ENCODE results near the gene ABRACL.
A peak's percentile ranks its signal among the peaks of the same experiment; 100 is the strongest.
"Not testable (repeated sequence)": the region's sequence is repeated elsewhere in the genome, so short reads cannot be mapped to it uniquely, and the experiment has no call there.

ABRACL gene, protein sequence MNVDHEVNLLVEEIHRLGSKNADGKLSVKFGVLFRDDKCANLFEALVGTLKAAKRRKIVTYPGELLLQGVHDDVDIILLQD

DNA sequence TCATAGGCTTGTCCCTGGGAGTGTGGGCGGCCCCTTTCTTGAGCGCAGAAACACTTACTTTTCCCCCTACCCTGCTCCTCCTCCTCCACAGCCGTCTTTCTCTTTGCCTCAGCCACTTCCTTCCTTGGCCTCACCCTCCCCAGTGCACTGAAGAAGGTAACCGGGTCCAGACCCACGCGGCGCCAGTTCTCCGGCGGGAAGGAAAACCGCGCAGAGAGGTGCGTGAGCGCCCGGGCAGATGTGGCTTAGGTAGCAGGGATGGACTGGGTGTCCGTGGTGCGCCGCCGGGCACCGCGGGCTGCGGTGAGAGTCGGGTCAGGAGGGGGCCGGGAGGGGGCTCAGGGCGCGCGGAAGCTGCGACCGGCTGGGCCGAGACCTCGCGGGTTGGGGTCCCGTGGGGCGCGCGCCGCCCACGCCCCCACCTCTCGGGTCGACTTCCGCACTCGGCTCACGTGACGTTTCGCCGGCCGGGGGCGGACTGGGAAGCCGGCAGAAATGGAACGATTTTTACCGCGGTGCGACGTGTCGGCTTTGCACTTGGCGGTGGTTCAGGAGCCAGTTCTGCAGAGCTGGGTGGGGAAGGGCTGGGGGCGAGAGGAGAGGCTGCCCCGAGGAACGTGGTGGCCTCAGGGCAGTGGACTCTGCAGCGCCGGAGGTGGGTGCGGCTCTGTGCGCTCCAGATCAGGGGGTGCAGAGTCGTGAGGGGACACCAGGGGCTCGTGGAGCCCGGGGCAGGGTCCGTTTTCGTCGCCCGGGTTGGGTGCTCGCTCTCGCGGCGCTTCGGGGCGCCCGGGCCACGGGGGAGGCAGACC lies at the start of gene ABRACL:
ABRACL (plus strand) TSS at position 88 of the 812 bp plus-strand sequence. CDS start 5,416 bp downstream, outside the sequence.
- DNase-seq, result peak; percentile 86

DNA sequence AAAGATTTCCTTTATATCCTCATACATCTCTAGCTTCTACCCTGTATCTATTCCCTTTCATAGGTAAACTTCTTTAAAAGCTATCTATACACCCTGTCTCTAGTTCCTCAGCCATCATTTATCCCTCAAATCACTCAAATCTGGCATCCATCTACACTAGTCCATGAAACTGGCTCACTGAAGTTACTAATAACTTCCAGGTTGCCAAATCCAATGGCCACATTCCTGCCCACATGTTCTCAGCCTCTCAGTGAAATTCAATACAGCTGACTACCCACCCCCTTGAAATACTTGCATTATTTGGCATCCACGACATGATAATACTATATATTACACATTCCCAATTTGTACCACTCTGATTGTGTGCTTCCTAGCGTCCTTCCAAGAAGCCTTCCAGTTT lies 49.2 kb upstream of the ABRACL start:
- no peak for DNase-seq

- DNase-seq, result no peak
Measured at GRCh38 chr6:138979813-138980668, 48.5 kb upstream of the ABRACL start.

DNA sequence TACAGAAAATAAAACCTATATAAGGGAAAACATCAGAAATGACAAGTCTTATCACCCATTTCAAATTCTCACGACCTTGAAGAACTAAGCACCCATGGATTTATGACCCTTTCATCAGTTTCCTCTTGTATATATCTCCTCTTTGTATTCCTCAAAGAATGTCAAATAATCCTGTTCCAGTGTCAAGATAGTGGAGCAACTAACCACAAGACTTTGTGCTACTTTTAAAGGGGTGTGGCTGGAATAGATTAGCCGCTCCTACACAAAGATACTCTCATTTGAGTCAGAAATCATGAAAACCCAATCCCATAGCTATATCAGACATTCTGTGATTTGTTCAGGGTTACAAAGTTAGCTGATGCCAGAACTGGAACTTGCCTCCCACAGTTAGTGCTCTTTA lies 47.1 kb upstream of the ABRACL start:
- DNase-seq, result no peak

GRCh38 chr6:138986578-138986977 lies 42.0 kb upstream of the ABRACL start:
- no peak for DNase-seq

GRCh38 chr6:138987080-138987642 lies 41.4 kb upstream of the ABRACL start:
- no peak for DNase-seq

DNA sequence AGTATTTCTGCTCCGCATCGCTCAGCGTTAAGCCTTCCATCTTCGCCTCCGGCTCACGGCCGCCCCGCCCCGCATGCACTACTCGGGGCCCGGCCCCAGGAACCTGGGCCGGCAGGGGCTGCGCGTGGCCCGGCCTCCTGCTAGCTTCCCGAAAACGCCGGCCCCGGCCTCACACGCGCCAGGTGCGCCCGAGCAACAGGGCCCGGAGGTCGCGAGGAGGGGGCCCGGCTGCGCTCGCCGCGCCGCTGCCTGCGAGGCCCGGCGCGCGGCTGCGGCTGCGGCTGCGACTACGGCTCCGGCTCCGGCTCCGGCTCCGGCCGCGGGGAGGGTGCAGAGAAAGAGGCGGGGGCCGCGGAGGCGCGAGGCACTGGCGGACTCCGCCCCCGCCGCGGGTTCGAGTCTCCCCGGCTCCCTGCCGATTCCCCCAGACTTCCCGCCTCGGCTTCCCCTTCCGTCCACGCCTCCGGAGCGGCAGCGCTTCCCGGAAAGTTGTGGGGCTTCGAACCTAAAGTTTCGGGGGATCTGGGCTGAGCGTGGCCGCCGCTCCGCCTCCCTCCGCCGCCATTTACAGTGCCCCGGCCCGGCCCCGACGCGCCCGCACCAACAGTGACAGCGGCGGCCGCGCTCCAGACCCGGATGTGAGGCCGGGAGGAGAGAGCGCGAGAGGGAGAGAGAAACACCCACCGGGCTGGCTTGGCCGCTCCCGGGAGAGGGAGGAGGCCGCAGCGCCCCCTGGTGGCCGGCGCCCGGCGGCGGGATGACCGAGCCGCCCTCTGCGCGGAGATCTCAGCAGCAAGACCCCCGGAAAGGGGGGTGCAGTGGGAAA lies 40.7 kb upstream of the ABRACL start, which contains the start of gene REPS1:
REPS1 (minus strand) TSS at position 611 of the 826 bp plus-strand sequence; CDS start at position 40, 571 bp downstream.
- peak; percentile 96 for DNase-seq

DNA sequence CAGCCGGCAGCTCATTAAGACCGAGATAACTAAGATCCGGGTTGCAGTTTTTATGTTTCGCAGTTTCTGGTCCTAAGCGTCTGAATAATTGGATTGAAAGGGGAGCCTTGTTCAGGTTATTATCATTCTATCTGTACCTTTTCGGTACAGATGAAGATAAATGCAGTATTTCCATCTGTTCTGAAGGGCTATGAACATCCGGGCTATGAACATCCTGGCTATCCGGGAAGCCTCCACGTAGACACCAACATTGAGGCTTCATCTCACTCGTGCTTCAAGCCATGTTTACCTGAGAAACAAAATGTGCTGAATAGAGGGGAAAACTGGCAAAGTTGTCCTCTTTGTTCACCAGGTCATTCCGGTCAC lies 40.1 kb upstream of the ABRACL start:
- DNase-seq, result no peak

- no peak for DNase-seq
Measured at GRCh38 chr6:138989098-138989983, 39.2 kb upstream of the ABRACL start.

GRCh38 chr6:138991206-138991605 lies 37.3 kb upstream of the ABRACL start:
- DNase-seq, result no peak

- DNase-seq, result not testable (repeated sequence)
Measured at GRCh38 chr6:138992965-138993364, 35.6 kb upstream of the ABRACL start.

DNA sequence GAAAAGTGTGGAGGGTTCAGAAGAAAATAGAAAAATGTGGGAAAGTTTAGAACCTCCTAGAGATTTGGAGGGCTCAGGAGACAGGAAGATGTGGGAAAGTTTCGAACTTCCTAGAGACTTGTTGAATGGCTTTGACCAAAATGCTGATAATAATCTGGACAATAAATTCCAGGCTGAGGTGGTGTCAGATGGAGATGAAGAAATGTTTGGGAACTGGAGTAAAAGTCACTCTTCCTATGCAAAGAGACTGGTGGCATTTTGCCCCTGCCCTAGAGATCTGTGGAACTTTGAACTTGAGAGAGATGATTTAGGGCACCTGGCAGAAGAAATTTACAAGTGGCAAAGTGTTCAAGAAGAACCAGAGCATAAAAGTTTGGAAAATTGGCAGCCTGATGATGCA lies 35.1 kb upstream of the ABRACL start:
- DNase-seq, result not testable (repeated sequence)

DNA sequence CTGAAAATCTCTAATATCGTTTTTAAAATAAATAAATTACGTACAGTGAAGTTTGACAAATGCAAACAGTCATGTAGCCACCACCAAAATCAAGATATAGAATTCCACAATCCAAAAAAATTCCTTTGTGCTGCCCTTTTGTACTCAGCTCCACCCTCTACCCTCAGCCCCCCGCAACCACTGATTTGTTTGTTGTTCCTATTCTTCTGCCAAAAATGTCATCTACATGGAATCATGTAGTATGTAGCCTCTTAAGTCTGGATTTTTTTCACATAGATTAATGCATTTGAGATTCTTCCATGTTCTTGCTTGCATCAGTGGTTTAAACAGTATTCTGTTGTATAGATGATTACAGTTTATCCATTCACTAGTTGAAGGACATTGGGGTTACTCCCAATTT lies 32.0 kb upstream of the ABRACL start:
- DNase-seq, result no peak

- DNase-seq, result no peak
Measured at GRCh38 chr6:138997136-138997535, 31.4 kb upstream of the ABRACL start.

DNA sequence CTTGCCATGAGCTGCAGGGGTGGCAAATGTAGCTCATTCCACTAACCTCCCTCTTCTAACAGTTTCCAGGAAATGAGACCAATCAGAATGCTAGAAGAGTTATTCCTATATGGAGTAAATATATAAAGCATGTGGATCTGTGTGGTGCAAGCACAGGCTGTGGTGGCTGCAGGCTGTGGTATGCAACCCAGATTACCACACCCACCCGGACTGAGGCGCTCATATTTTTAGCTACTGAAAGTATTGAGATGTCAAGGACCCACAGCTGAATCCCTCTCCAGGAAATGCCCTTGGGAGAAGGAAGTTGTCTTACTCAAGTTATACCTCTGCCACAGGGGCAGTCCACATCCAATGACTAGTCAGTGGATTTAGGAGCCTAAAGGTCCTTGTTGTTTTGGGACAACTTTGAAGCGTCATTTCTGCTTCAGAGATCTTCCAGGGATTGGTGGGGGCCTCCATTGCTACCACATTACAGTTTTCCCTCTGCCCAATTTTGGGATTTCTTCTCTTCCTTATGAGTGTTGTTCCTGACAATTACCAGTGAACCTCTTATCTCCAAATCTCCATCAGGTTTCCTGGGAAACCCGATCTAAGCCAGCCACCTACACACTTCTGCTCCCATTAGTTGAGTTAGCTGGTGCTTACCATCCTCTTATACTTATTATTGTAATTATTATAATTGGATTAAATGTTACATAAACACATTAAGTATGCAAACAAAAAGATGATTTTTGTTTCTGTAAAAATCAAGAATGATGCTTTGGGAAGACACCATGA lies 28.4 kb upstream of the ABRACL start:
- DNase-seq, result no peak

DNA sequence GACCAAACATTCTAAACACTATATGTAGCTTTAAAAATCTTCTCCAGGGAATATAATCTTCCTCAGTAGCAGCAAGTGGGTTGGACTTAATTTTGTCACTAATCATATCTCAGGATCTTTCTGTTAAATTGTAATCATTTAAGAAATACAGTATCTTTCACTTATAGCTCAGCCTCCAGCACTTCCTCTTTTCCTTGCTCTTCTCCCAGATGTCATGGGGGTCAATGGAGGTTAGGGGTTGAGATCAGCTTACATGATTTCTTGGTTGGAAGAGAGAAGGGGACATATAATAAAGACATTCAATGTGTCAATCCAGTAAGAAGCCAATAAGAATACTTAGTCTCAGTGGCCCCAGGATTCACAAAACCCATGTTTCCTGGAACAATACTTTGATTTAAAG lies 24.8 kb upstream of the ABRACL start:
- DNase-seq, result no peak

- DNase-seq, result no peak
Measured at GRCh38 chr6:139006477-139006876, 22.1 kb upstream of the ABRACL start.

DNA sequence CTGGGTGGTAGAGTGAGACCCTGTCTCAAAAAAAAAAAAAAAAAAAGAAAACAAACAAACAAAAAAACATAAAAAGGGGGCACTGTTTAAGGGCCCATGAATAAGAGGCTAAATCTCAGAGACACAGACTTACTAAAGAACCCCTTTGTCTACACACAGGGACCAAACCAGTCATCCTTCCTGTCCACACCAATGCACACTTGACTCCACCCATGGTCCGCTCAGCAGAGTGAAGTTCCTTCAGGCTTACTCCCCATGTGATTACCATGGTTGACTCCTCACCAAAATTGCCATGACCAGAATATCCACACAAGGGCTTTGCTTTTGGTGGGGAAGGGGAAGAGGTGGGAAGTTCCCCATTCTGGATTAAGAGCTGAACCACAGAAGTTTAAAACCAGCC lies 21.1 kb upstream of the ABRACL start:
- DNase-seq, result no peak

DNA sequence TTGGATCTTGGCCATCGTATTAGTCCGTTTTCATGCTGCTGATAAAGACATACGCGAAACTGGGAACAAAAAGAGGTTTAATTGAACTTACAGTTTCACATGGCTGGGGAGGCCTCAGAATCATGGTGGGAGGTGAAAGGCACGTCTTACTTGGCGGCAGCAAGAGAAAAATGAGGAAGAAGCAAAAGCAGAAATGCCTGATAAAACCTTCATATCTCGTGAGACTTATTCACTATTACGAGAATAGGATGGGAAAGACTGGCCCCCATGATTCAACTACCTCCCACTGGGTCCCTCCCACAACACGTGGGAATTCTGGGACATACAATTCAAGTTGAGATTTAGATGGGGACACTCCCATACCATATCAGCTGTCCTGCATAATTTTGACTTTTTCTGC lies 20.4 kb upstream of the ABRACL start:
- DNase-seq, result no peak

- no peak for DNase-seq
Measured at GRCh38 chr6:139010674-139011073, 17.9 kb upstream of the ABRACL start.

- no peak for DNase-seq
Measured at GRCh38 chr6:139011980-139012379, 16.6 kb upstream of the ABRACL start.
